Upper lobe of left lung (tissue), 6 donors: ENCODE measurements around the gene CCDC107. TPM values are rescaled to one million over a fixed set of nuclear protein-coding genes. Genes with fewer than 3 reads are reported as not detected.

ENCODE experiments used
- ATAC-seq, 2 donors: fragments of 200-7000 bp; cut with Tn5 transposase; one replicate each; pipeline ENCODE4 v1.9.1; 2022; ENCODE audit warnings: mild to moderate bottlenecking in 2 of 2, moderate library complexity in 2 of 2; ENCODE audit not compliant: low FRiP score in 2 of 2
- DNase-seq, 2 donors: peaks; one replicate each; pipeline ENCODE4 v3.0.0-alpha.2; 2019 to 2020
- H3K27ac ChIP-seq, 4 donors: fragments of 200-600 bp; sonication (generic); one replicate each; pipeline ENCODE4 v1.5.1; 2016 to 2019
- H3K27me3 ChIP-seq, 4 donors: fragments of 200-600 bp; sonication (generic); one replicate each; pipeline ENCODE4 v1.5.1; 2017 to 2019
- H3K36me3 ChIP-seq, 4 donors: fragments of 200-600 bp; sonication (generic); one replicate each; pipeline ENCODE4 v1.5.1; 2016 to 2019
- H3K4me1 ChIP-seq, 4 donors: fragments of 200-600 bp; sonication (generic); one replicate each; pipeline ENCODE4 v1.5.1; 2018 to 2019
- H3K4me3 ChIP-seq, 4 donors: fragments of 200-600 bp; sonication (generic); one replicate each; pipeline ENCODE4 v1.5.1; 2017 to 2019; ENCODE audit warnings: mild to moderate bottlenecking in 2 of 4, moderate library complexity in 1 of 4
- H3K9me3 ChIP-seq, 4 donors: fragments of 200-600 bp; sonication (generic); one replicate each; pipeline ENCODE4 v1.5.1; 2018 to 2019
- CTCF ChIP-seq, 6 experiments: fragments of 450-650 bp in 4 of 6; fragments of 200-600 bp in 2 of 6; sonication (generic) in 2 of 6; IDR thresholded peaks; one replicate each; pipeline ENCODE4 v1.5.1; 2016 to 2019; ENCODE audit warnings: antibody characterized with exemption in 6 of 6
- EP300 ChIP-seq, 4 donors: sonication (generic); formaldehyde crosslinking; IDR thresholded peaks; one replicate each; pipeline ENCODE4 v1.5.1; 2017; ENCODE audit warnings: antibody characterized with exemption in 4 of 4, control low read depth in 2 of 4
- POLR2A ChIP-seq, 4 donors: fragments of 450-650 bp; IDR thresholded peaks; one replicate each; pipeline ENCODE4 v1.5.1; 2016 to 2017; ENCODE audit warnings: antibody characterized with exemption in 4 of 4, mild to moderate bottlenecking in 2 of 4
- POLR2AphosphoS5 ChIP-seq, 2 donors: sonication (generic); formaldehyde crosslinking; IDR thresholded peaks; one replicate each; pipeline ENCODE4 v1.5.1; 2017; ENCODE audit warnings: antibody characterized with exemption in 2 of 2
- WGBS, 2 donors: methylation state at CpG; one replicate each; pipeline ENCODE4 v1.1.5; 2017 to 2018; 5-methylcytosine and 5-hydroxymethylcytosine counted together
- small RNA-seq, 4 donors: library from RNA; depleted of rRNA; stranded (forward); fragments of <200 nt; gene quantifications; one replicate each; pipeline ENCODE3, GENCODE V24; 2016
- total RNA-seq, 6 donors: library from RNA; depleted of rRNA in 4 of 6; stranded (reverse); fragments of >200 nt in 4 of 6; gene quantifications; one replicate each; pipeline versions ENCODE4 v1.1.0 to v1.2.1, GENCODE V29; 2016 to 2021
- donor health status: DM: no; HTN: no; CAD: no; lungs with moderate emphysema.
- donor health status: DM: no; HTN: yes; CAD: no; lungs with severe emphysema.

CCDC107 gene
- total RNA-seq, 6 donors from 2014 or later, result 17.8 to 49.4 (median 35.1) TPM

DNA sequence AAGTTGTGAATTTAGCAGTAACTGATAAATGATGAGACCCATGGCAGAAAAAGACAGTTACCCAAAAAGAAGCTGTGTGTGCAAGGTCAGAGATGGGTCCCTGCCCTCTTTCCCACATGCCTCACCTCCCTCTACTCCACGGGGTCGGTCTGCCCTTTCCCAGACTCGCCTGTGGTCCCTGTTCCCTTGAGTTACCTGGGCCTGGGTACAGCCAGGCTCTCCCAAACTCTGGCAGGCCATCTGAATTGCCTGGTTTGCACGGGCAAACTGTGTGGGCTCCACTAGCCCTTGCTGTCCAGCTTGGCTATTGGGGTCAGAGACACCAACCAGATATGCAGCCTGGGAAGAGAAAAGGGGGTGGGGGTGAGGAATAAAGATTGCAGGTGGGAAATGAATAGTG is 50.1 kb downstream of the CCDC107 start:
- Histone ChIP-seq H3K27ac (no peak overlapping the region), H3K9me3 (no peaks in the 10 kb centered on the region), H3K4me1 (no peaks in the 10 kb centered on the region), H3K4me3 (no peak overlapping the region), H3K27me3 (no peaks in the 10 kb centered on the region), H3K36me3 (peaks cover 84 to 98% (median 96%) of the 10 kb centered on the region in 4 donors)
- no peak for ATAC-seq
- TF ChIP-seq CTCF (IDR thresholded peaks at IDR 0.05) (no peak), POLR2A (IDR thresholded peaks at IDR 0.05) (no peak), POLR2AphosphoS5 (IDR thresholded peaks at IDR 0.05) (no peak), EP300 (IDR thresholded peaks at IDR 0.05) (no peak)
- 93 to 98% methylated on average over 4 of the region's 4 CpGs for WGBS, 2 donors
- no peak for DNase-seq

- ATAC-seq (no peak), DNase-seq (no peak)
- H3K9me3 ChIP-seq, result no peaks in the 10 kb centered on the region
- no peak for TF ChIP-seq POLR2A (IDR thresholded peaks at IDR 0.05)
- no peak for TF ChIP-seq POLR2AphosphoS5 (IDR thresholded peaks at IDR 0.05)
- TF ChIP-seq CTCF (IDR thresholded peaks at IDR 0.05), result no peak
- no peaks in the 10 kb centered on the region for H3K4me1 ChIP-seq
- no peaks in the 10 kb centered on the region for H3K27me3 ChIP-seq
- 88 to 95% methylated on average over 3 to 7 of the region's 7 CpGs for WGBS, 2 donors
- no peak overlapping the region for H3K27ac ChIP-seq
- H3K4me3 ChIP-seq, result no peak overlapping the region
- H3K36me3 ChIP-seq, result peaks cover 82 to 98% (median 96%) of the 10 kb centered on the region in 4 donors
Observed at GRCh38 chr9:35710818-35711500, 52.9 kb downstream of the CCDC107 start.

Small RNA genes lying within 50 kb of the gene (small RNA-seq; reads per million reads assigned to genes)
- gene RMRP, result 0 reads per million in 4 donors
- gene RN7SL22P, result 0 reads per million in 4 donors

Other genes with a start within 250 kb of the CCDC107 start
- 10 to 100 TPM; 16.0 to 42.7 (median 28.0) TPM for gene RUSC2, start 168.2 kb upstream of the CCDC107 start, total RNA-seq
- 10 to 100 TPM; 36.9 to 61.9 (median 43.6) TPM for gene TESK1, start 53.0 kb upstream of the CCDC107 start, total RNA-seq
- 10 to 100 TPM in 2 of 6 donors, 1 to 10 TPM in 4; 2.5 to 44.0 (median 7.2) TPM for gene CD72, start 39.9 kb upstream of the CCDC107 start, total RNA-seq
- 1 to 10 TPM in 5 of 6 donors, not detected in 1; 1.1 to 3.1 (median 1.8) TPM for gene SIT1, start 7.4 kb upstream of the CCDC107 start, total RNA-seq
- gene RMRP, start 273 bp upstream of the CCDC107 start, total RNA-seq, result over 10,000 TPM in 2 of 6 donors, 1,000 to 10,000 TPM in 3, 100 to 1,000 TPM in 1; 886 to 22,003 (median 3,451) TPM
- 1 to 10 TPM in 2 of 6 donors, under 1 TPM in 3, not detected in 1; 0.30 to 1.1 (median 0.37) TPM for gene ARHGEF39, start 6.9 kb downstream of the CCDC107 start, total RNA-seq
- under 1 TPM in 2 of 6 donors, not detected in 4; 0.14 to 0.24 TPM for gene CA9, start 15.6 kb downstream of the CCDC107 start, total RNA-seq
- gene TPM2, start 31.6 kb downstream of the CCDC107 start, total RNA-seq, result 100 to 1,000 TPM in 5 of 6 donors, 10 to 100 TPM in 1; 89.3 to 265 (median 214) TPM
- gene TLN1, start 73.9 kb downstream of the CCDC107 start, total RNA-seq, result 100 to 1,000 TPM; 237 to 557 (median 325) TPM
- gene CREB3, start 74.4 kb downstream of the CCDC107 start, total RNA-seq, result 10 to 100 TPM; 27.2 to 61.3 (median 33.5) TPM
- 100 to 1,000 TPM in 1 of 6 donors, 10 to 100 TPM in 5; 60.4 to 189 (median 77.0) TPM for gene GBA2, start 90.9 kb downstream of the CCDC107 start, total RNA-seq
- gene RGP1, start 91.0 kb downstream of the CCDC107 start, total RNA-seq, result 10 to 100 TPM; 20.1 to 34.4 (median 23.5) TPM
- 1 to 10 TPM in 2 of 6 donors, not detected in 4; 1.1 to 2.8 TPM for gene MSMP, start 96.0 kb downstream of the CCDC107 start, total RNA-seq
- gene NPR2, start 133.3 kb downstream of the CCDC107 start, total RNA-seq, result 10 to 100 TPM in 4 of 6 donors, 1 to 10 TPM in 2; 8.3 to 46.1 (median 13.1) TPM
- gene SPAG8, start 154.0 kb downstream of the CCDC107 start, total RNA-seq, result 10 to 100 TPM in 3 of 6 donors, 1 to 10 TPM in 3; 2.5 to 43.0 (median 13.3) TPM
- 10 to 100 TPM; 15.7 to 57.9 (median 42.2) TPM for gene HINT2, start 156.8 kb downstream of the CCDC107 start, total RNA-seq
- gene FAM221B, start 170.4 kb downstream of the CCDC107 start, total RNA-seq, result under 1 TPM in 2 of 6 donors, not detected in 4; 0.10 to 0.15 TPM
- gene TMEM8B, start 170.9 kb downstream of the CCDC107 start, total RNA-seq, result 10 to 100 TPM in 3 of 6 donors, 1 to 10 TPM in 3; 6.5 to 21.0 (median 10.0) TPM
- gene OR13J1, start 212.1 kb downstream of the CCDC107 start, total RNA-seq, result not detected
- 10 to 100 TPM in 4 of 6 donors, 1 to 10 TPM in 2; 2.1 to 19.1 (median 10.6) TPM for gene HRCT1, start 247.9 kb downstream of the CCDC107 start, total RNA-seq